Adrenal gland (tissue), 5 donors: ENCODE data around the gene DNAJB14.

ENCODE experiments used
- CTCF ChIP-seq, 6 experiments: fragments of 450-650 bp in 4 of 6; fragments of 200-600 bp in 2 of 6; sonication (generic) in 1 of 6; IDR thresholded peaks; 1 replicate in 5 of 6; 2 replicates in 1 of 6; pipeline versions ENCODE4 v1.5.1 to v1.8.0; 2016 to 2021; ENCODE audit warnings: antibody characterized with exemption in 6 of 6, mild to moderate bottlenecking in 2 of 6, moderate library complexity in 1 of 6
- POLR2A ChIP-seq, 2 donors: fragments of 450-650 bp; IDR thresholded peaks; one replicate each; pipeline ENCODE4 v1.6.1; 2017; ENCODE audit warnings: antibody characterized with exemption in 2 of 2, mild to moderate bottlenecking in 2 of 2, moderate library complexity in 1 of 2
- donor health status: DM: no; HTN: no; CAD: no.

- TF ChIP-seq CTCF (IDR thresholded peaks at IDR 0.05) (no peak), POLR2A (IDR thresholded peaks at IDR 0.05) (no peak)
These were observed 58.6 kb downstream of the DNAJB14 start for GRCh38 chr4:99887837-99888236.
